NCI-H524 treated with DMSO at 0.1 percent for 48 hours (cell line): ENCODE measurements around the gene RNF167.

ENCODE experiments used
- DNase-seq: peaks from one replicate; lab custom pipeline; 2025; lab: John Stamatoyannopoulos, UW

The RNF167 gene

GRCh38 chr17:4980644-4981216 is 40.7 kb downstream of the RNF167 start:
- DNase-seq: no peak

GRCh38 chr17:4982305-4982704 is 42.2 kb downstream of the RNF167 start:
- no peak for DNase-seq

- no peak for DNase-seq
Measured at GRCh38 chr17:4986403-4986802, 46.3 kb downstream of the RNF167 start.

- DNase-seq: peak; percentile 27
Measured at GRCh38 chr17:4986951-4987766, 47.1 kb downstream of the RNF167 start, which contains the start of gene CAMTA2. CAMTA2 (minus strand) TSS chr17:4987675; CDS start chr17:4986222, 1,453 bp downstream.

GRCh38 chr17:4987767-4988567 is 47.9 kb downstream of the RNF167 start:
- DNase-seq: no peak

- DNase-seq: no peak
Measured at GRCh38 chr17:4994081-4994595, 54.1 kb downstream of the RNF167 start.
